ENCODE results near the gene C12orf76. TPM values are rescaled to one million over a fixed set of nuclear protein-coding genes. Genes with fewer than 3 reads are reported as not detected.

The C12orf76 gene
- total and polyA plus RNA-seq, 2 of the 13 experiments (the other 11 are each of a cell fraction or from before 2014, with no cell fraction given): 15.8 to 38.4 TPM

DNA sequence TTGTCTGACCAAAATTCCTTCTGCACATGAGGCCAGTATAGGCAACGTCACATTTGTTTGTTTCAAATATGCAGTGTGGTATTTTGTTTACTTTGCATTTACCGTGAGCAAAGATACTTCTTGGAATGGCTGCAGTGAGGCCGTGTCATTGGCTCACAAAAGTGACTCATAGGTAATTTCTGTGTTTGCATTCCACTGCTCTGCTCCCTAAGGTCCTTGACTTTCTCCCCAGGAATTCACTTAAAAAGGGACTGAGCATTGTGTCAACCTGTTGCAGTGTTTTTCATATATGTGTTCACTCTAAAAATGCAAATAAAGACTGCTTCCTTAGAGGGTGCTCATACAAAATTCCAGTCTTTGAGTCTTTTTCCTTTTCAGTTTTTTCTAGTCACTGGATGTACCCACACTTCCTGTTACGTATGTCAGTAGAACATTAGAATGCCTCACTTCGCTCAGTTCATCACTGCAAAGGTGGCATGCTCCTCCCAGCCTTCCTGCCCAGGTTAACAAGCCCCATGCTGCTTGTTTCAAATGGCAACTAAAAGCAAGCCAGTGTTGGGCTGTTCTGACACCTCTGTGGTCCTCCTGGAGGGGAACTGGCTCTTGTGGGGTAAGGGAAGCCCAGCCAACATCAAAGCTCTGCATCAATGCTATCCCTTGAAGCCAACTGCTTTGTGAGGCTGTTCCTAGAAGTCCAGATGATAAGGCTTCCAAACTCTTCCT, 9.1 kb downstream of the C12orf76 start (continued):
- TF ChIP-seq, protein P1, sequence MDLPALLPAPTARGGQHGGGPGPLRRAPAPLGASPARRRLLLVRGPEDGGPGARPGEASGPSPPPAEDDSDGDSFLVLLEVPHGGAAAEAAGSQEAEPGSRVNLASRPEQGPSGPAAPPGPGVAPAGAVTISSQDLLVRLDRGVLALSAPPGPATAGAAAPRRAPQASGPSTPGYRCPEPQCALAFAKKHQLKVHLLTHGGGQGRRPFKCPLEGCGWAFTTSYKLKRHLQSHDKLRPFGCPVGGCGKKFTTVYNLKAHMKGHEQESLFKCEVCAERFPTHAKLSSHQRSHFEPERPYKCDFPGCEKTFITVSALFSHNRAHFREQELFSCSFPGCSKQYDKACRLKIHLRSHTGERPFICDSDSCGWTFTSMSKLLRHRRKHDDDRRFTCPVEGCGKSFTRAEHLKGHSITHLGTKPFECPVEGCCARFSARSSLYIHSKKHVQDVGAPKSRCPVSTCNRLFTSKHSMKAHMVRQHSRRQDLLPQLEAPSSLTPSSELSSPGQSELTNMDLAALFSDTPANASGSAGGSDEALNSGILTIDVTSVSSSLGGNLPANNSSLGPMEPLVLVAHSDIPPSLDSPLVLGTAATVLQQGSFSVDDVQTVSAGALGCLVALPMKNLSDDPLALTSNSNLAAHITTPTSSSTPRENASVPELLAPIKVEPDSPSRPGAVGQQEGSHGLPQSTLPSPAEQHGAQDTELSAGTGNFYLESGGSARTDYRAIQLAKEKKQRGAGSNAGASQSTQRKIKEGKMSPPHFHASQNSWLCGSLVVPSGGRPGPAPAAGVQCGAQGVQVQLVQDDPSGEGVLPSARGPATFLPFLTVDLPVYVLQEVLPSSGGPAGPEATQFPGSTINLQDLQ (CRISPR knock-in tag; IDR thresholded peaks at IDR 0.05): no peak
- TF ChIP-seq ZNF576 (CRISPR knock-in tag; IDR thresholded peaks at IDR 0.05) (no peak), TAF15 (IDR thresholded peaks at IDR 0.05; ENCODE audit: low read depth, low read length, poor library complexity, severe bottlenecking) (no peak), PCBP2 (optimal IDR thresholded peaks at IDR 0.05; ENCODE audit: low read depth, low read length, poor library complexity, severe bottlenecking) (no peak), PBX3 (CRISPR knock-in tag; IDR thresholded peaks at IDR 0.05; ENCODE audit: borderline replicate concordance) (no peak), ZNF616 (CRISPR knock-in tag; IDR thresholded peaks at IDR 0.05; ENCODE audit: low read depth) (no peak), ZFP82 (CRISPR knock-in tag; IDR thresholded peaks at IDR 0.05; ENCODE audit: borderline replicate concordance) (no peak), MAFF (IDR thresholded peaks at IDR 0.05; ENCODE audit: low read depth, low read length) (peak; percentile 91), SALL1 (CRISPR knock-in tag; IDR thresholded peaks at IDR 0.05) (peak; percentile 78), ZNF549 (CRISPR knock-in tag; IDR thresholded peaks at IDR 0.05) (no peak), EP300 (IDR thresholded peaks at IDR 0.05; ENCODE audit: low read depth in 2 of 2, low read length in 2 of 2) (peak; percentile 79 to 80; a peak in 2 of 4 replicates), EP300 (CRISPR knock-in tag; IDR thresholded peaks at IDR 0.05; ENCODE audit: borderline replicate concordance) (peak; percentile 84), AKAP8 (CRISPR knock-in tag; IDR thresholded peaks at IDR 0.05) (no peak), KDM6A (CRISPR knock-in tag; IDR thresholded peaks at IDR 0.05; ENCODE audit: low read depth) (peak; percentile 69; the same call in 1 of the 2 replicates), PAX8 (CRISPR knock-in tag; IDR thresholded peaks at IDR 0.05; ENCODE audit: borderline replicate concordance) (no peak)
- TF ChIP-seq, protein P2, sequence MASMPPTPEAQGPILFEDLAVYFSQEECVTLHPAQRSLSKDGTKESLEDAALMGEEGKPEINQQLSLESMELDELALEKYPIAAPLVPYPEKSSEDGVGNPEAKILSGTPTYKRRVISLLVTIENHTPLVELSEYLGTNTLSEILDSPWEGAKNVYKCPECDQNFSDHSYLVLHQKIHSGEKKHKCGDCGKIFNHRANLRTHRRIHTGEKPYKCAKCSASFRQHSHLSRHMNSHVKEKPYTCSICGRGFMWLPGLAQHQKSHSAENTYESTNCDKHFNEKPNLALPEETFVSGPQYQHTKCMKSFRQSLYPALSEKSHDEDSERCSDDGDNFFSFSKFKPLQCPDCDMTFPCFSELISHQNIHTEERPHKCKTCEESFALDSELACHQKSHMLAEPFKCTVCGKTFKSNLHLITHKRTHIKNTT (CRISPR knock-in tag; IDR thresholded peaks at IDR 0.05): no peak
- TF ChIP-seq, protein P3, sequence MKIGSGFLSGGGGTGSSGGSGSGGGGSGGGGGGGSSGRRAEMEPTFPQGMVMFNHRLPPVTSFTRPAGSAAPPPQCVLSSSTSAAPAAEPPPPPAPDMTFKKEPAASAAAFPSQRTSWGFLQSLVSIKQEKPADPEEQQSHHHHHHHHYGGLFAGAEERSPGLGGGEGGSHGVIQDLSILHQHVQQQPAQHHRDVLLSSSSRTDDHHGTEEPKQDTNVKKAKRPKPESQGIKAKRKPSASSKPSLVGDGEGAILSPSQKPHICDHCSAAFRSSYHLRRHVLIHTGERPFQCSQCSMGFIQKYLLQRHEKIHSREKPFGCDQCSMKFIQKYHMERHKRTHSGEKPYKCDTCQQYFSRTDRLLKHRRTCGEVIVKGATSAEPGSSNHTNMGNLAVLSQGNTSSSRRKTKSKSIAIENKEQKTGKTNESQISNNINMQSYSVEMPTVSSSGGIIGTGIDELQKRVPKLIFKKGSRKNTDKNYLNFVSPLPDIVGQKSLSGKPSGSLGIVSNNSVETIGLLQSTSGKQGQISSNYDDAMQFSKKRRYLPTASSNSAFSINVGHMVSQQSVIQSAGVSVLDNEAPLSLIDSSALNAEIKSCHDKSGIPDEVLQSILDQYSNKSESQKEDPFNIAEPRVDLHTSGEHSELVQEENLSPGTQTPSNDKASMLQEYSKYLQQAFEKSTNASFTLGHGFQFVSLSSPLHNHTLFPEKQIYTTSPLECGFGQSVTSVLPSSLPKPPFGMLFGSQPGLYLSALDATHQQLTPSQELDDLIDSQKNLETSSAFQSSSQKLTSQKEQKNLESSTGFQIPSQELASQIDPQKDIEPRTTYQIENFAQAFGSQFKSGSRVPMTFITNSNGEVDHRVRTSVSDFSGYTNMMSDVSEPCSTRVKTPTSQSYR (CRISPR knock-in tag; IDR thresholded peaks at IDR 0.05; ENCODE audit: borderline replicate concordance): no peak
- TF ChIP-seq, protein P4, sequence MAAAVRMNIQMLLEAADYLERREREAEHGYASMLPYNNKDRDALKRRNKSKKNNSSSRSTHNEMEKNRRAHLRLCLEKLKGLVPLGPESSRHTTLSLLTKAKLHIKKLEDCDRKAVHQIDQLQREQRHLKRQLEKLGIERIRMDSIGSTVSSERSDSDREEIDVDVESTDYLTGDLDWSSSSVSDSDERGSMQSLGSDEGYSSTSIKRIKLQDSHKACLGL (CRISPR knock-in tag; IDR thresholded peaks at IDR 0.05): no peak
- TF ChIP-seq, protein P5, sequence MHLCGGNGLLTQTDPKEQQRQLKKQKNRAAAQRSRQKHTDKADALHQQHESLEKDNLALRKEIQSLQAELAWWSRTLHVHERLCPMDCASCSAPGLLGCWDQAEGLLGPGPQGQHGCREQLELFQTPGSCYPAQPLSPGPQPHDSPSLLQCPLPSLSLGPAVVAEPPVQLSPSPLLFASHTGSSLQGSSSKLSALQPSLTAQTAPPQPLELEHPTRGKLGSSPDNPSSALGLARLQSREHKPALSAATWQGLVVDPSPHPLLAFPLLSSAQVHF (CRISPR knock-in tag; IDR thresholded peaks at IDR 0.05): no peak

Measured in HepG2 (cell line).